Stromal cell of bone marrow (primary cell): Measurements from ENCODE around the gene KRT4.
"Not testable (repeated sequence)": the region's sequence is repeated elsewhere in the genome, so short reads cannot be mapped to it uniquely, and the experiment has no call there.

Experiments
- DNase-seq: peaks from one replicate; pipeline ENCODE4 v3.0.0-alpha.2; 2012; ENCODE audit warnings: low read depth

Gene KRT4

DNA sequence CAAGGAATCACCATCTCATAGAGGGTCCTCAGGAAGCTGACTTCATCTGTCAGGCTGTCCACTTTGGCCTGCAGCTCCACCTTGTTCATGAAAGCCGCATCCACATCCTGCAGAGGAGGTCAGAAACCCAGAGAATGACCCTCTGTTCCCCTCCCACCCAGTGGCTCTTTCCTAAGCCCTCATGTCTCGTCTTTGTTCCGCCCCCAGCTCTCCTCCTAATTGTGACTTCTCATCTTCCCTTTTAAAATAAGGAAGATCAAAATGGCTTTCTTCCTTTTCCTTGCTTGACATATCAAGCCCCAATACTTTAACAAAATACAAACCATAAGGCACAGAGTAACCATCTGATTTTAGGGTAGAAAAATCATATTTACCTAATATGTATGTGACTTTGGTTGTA, 41.1 kb downstream of the KRT4 start:
- no peak for DNase-seq

DNA sequence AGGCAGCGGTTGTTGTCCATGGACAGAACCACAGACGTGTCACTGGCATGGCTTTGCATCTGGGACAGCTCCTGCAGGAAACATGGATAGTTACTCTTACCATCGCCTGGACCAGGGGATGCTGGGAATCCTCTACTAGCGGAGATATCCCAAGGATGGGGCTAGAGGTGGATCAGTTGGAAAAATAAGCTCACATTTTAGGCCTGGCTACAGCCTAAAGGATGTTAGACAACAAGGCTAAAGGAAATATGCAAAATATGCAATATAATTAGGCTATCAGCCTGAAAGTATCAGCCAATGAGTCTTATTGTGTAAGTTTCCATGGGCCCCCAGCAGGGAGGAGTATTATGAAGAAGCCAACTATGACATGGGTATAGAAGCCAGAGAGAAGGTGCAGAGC, 41.7 kb downstream of the KRT4 start:
- DNase-seq = no peak

DNA sequence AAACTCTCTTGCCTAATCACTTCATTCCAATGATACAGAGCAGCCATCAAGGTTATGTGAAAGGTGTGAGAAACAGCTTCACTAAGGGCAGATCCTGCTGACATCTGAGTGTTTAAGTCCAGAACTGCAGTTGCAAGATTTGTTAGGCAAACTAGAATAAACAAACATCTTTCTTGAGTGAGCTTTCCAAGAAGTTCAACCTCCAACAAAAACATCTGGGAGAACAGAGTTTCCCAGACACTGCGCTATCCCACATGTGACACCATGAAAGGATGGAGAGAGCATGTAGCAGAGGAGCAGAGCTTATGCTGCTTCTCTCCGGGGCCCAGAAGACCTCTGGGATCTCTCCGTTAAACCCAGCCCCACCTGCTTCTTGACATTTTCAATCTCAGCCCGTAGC, 42.4 kb downstream of the KRT4 start:
- DNase-seq = no peak

DNA sequence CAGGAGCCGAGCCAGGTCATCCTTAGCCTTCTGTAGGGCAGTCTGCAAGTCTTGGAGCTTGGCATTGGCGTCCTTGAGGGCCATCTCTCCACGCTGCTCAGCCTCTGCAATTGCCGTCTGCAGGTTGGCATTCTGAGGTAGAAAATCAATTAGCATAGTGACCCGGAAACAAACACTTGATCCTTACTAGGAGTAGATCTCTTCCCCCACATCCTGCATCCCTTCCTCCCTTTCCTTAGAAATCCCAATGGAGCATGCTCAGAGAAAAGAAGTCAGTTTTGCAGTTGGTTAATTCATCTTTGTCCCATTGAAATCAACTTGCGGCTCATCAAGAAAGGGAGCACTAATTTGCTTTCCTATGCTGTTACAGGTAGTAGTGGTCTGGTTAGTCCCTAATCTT, 42.8 kb downstream of the KRT4 start:
- DNase-seq = no peak

DNA sequence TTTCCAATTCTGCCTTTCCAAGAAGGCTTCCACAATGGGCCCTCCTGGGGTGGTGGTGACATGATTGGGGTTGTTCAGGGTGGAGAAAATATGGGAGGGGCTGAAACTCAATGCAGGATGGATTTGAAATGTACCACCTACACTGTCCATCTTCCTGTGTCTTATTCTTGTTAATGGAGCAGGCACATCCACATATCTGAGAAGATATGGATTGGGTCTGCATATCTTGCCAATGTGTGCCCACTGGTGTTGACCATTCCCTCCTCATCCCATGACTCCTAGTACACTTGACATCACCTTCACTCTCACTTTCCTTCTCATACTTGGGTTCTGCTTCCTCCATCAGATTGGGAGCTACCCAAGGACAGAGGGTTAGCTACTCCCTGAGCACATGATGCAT, 44.0 kb downstream of the KRT4 start:
- DNase-seq = no peak

DNA sequence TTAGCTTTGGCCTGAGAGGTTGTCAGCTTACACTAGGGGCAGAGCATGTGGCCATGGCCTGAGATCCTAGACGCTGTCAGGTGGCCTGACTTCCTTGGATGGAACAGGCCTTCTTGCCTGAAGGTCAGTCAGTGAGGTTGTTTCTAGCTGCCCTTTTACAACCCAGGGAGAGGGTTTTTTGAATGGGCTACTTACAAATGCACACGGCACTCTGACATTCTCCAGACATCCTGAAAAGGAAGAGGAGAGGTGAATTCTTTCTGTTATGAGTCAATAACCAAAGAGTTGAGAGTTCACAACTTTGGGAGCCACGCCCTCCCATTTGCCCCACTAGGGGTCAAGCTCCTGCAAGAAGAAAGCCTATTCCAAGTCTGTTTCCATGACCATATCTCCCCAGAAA, 44.6 kb downstream of the KRT4 start:
- no peak for DNase-seq

DNA sequence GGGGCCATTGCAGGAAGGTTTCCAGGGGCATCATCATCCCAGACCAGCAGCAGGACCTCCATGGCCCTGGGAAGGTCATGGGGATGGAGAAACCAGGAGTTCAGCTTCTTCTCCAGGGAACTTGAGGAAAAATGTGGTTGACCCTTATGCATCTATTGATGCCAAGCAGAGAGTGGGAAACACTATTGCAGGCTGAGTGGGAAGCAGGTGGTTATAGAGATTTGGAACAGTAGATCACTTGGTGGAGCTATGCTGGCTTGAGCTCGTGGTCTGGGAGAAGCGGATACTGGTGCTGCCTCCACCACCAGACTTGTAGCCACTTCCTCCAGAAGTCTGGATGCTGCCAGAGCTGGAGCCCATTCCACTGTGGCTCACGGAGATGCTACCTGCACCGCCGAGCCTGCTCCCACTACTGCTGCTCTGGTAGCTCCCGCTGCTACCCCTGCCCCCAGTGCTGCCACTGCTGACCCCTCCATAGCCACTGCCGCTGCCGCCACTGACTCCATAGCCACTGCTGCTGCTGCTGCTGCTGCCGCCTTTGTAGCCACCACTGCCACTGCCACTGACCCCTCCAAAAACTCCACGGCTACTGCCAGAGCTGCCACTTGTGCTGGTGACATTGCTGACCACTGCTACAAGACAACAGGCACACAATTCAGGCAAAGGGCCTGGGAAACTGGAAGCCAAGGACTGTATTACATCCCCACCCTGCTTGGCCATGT, 45.3 kb downstream of the KRT4 start:
- DNase-seq = no peak

DNA sequence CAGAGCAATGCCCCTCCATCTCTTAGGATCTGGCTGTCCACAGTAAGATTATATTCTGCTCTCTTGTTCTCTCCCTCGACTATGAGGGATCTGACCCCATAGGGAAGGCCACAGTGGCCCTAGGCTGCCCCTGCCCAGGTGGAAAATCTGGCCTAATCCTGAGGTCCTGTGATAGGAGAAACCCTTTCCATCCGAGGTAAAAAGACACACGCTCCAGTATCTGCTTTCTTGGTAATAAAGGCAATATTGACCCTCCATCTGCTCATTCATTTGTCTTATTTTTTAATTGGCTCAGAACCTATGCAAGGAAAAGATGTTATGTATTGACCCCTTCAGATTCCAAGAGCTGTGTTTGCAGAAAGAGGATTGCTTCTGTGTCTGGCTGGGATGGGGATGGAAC, 46.5 kb downstream of the KRT4 start:
- DNase-seq = no peak

DNA sequence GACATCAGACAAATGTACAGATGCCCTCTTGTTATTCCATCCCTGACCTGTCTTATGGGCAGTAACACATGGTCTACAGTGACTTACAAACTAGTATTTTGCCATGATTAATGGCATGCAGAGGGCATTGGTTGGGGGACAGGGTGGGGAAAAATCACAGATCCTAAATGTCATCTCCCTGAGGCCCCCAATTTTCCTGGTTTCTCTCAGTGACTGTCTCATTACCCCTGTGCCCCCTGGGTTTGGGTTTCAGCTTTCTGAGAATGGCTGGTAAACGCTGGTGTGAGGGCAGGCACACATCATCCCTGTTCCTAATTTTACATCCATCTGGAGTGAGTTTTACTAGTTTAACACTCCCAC, 46.9 kb downstream of the KRT4 start:
- no peak for DNase-seq

DNA sequence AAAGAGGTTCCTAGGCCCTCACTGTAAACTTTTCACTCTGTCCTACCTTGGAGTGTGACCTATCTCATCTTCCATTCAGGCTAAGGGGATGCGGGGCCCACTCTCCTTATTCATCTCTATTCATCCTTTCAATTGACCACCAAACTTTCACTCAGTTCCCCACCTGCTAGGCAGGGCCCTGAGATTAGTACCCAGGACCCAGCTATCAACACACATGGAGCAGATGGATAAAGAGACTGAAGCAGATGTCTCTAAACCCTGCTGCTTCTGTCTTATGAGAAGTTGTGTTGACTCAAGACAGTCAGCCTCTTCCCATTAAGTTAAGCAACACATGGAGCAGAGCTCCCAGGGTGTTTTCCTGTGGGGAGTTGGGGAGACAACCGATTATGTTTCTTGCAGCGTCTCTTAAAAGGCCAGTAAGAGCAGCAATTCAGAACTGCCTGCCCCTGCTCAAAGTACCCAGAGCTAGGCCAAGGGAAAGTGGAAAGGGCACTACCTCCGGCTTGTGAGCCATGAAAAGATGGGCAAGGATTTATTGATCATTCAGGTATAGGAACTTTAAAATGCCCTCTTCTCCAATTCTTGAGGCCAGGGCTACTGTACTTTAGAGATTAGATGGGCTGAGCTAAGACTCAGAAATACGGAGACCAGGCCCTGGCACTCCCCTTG, 47.4 kb downstream of the KRT4 start:
- no peak for DNase-seq

DNA sequence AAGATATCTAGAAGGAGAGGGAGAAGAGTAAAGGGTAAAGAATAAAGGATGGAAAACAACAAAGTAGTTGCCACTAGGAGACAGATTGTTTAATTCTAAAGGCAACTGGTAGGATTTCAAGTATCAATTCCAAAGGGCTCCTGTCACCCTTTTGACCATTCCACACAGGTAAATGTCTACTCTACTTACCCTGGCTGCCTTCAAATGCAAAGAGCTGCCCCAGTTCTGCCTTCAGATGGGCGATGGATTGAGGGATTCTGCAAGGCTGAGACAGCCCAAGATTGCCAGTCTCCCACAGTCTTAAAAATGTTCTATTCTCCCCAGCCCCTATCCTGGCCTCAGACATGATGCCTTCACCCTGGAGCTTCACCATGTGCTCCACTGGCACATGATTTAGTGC, 48.2 kb downstream of the KRT4 start:
- DNase-seq = no peak

DNA sequence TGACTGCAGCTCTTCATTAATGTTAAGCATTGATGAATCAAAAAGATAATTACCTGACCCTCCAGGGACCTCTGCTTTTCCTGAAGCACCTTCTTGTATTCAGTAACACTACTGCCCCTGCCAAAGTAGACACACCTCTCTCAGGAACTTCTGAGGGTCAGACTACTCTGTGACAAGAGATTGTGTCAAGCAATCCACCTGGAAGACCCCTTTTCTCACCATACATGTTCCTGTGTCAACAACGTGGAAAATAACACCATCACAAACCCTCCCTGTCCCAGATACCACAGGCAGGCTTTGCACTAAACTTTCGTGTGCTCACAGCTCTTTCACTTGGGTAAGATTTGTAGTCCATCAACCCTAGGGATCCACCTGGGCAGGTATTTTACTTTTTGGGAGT, 49.9 kb downstream of the KRT4 start:
- no peak for DNase-seq

DNA sequence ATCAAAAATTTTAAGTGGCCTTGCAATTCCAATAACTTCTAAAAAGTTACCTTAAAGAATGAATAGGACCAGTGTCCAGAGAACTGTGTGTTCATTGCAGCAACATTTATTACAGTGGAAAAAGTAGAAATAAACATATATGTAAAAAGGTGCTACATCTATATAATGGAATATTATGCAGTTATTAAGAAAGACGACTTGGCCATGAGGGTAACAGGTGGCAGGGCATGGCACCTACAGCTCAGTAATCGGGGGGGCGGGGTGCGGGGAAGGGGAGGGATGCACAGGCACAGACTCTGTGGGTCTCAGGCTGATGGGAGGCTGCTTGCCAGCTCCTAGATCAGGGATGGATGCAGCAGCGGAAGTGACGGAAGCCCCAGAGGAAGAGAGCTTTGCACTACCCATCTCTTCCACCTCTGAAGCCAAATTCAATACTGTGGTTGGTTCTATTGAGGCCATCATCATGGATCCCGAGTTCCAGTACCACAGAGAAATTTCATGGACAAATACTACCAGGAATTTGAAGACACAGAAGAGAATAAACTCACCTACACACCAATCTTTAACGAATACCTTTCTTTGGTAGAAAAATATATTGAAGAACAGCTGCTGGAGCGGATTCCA, 50.8 kb downstream of the KRT4 start:
- DNase-seq = no peak

DNA sequence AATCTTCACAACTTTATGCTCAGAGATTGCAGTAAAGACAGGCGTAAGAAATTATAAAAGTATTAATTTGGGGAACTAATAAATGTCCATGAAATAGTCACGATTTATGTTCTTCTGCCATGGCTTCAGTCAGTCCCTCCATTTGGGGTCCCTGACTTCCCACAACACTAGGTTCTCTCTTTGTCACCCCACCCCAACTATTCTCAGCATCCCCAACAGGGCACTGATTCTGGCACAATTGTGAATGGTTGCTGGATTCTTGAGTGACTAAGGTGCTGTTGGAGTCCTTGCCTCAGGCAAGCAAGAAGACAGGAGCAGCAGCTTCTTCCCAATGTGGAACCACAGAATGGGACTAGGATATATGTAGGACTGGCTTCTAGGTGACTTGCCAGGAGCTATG, 52.1 kb downstream of the KRT4 start:
- no peak for DNase-seq

DNA sequence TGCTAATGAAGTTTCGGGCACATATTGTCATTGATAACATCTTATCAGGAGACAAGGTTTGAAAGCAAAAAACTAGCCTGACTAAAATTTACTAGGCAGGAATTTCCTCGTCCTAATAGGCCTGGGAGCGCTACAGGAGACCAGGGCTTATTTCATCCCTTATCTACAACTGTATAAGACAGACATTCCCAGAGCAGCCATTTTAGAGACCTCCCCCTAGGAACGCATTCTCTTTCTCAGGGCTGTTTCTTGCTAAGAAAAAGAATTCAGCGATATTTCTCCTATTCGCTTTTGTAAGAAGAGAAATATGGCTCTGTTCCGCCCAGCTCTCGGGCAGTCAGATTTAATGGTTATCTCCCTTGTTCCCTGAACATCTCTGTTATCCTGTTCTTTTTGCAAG, 52.7 kb downstream of the KRT4 start:
- not testable (repeated sequence) for DNase-seq

DNA sequence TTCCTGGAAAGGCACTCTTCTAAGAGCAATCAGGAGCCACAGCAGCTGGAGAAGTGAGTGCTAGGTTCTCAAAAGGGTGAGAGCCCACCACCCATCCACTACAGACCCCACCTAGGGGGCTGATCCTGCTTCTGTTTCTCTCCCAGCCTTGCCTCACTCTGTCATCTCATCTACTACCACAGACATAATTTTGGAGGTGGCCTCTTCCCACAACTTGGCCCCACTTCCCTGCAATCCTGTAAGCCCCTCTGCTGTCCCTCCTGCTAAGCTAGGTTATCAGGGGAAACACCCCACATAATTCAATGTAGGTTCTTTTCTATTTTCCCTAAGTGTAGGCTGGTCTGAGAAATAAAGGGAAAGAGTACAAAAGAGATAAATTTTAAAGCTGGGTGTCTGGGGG, 53.3 kb downstream of the KRT4 start:
- no peak for DNase-seq

DNA sequence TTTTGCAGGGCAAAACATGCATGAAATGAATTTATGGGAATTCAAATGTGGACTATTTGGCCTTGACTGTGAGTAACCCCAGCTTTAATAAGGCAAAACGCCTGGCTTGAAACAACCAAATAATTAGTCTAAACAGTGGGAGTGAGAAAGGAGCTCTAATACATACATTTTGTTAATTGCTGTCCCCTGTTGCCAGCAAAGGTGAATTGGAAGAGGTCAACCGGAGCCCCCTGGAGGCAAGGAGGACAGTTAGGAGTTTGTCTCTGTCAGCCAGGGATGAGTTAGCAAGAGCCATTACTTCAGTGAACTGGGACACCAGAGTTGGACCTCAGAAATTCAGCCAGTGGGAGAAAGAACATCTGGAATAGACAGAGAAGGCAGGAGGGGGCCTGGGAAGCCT, 54.2 kb downstream of the KRT4 start:
- DNase-seq = no peak

DNA sequence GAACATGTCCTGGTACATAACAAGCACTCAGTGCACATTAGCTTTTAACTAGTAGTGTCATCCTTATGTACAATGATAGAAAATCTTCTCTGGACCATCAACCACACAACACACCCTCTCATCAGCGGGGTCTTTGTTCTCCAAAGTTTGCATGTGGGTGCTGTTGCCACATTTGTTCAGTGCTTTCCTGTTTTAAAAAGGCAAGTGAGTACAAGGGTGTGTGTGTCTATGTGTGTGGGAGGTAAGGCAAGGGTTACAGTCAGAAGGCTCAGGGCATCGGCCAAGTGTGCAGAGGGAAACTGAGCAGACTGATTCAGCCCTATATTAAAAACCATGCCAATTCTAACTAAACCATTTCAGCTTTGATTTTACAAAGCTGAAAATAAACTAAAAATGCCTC, 54.7 kb downstream of the KRT4 start:
- no peak for DNase-seq

DNA sequence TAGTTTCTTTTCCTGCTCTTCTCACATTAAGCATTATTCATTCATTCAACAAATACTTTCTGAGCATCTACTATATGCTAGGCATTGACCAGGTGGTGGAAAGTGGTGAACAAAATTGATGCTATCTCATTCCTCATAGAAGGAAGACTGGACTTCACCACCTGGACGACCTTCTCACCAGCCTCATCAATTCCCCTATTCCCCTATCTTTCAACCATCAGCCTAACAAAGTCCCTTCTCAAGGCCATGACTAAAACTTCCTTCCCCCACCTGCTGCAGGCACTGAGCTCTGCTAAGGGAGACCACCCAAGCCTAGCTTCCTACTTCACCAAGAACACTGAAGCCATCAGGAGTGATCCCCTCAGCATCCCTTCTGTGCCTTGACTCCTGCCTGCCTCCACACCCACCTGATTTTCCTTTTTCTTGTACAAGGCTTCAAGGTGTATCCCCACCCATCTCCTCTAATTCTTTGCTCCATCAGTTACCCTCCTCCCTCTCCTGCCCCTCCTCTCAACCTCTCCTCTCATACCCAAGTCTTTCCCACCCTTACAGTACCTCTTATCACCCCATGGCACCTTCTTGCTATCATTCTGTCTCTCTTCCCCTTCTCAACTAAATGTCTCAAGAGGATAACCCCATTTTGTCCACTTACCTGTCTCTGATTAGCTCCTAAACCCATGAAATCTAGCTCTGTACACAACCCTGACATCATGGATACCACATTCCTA, 56.3 kb downstream of the KRT4 start:
- DNase-seq = no peak
